Measurements from ENCODE around the gene PRKCB. TPM values are rescaled to one million over a fixed set of nuclear protein-coding genes. Genes with fewer than 3 reads are reported as not detected.
"Not testable (repeated sequence)": the region's sequence is repeated elsewhere in the genome, so short reads cannot be mapped to it uniquely, and the experiment has no call there.

Gene PRKCB
- total RNA-seq, 1 donor from 2014 or later: not detected

DNA sequence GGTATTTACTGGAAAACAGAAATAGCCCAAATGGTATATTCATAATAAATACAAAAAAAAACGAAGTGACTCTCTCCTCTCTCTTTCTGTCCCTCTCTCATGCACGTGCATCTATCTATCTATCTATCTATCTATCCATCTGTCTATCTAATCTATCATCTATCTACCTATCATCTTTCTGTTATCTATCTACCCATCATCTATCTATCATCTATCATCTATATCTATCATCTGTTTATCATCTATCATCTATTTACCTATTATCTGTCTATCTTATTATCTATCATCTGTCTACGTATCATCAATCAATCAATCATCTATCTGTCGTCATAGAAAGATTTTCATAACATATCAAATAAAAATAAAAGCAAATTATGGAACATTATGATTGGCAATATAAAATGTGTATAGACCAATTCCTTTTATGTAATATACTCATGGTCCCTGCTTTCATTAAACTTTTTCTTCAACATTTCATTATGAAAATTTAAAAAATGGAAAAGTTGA lies 293.7 kb downstream of the PRKCB start:
- DNase-seq (ENCODE audit: low read depth, low spot score): no peak

DNA sequence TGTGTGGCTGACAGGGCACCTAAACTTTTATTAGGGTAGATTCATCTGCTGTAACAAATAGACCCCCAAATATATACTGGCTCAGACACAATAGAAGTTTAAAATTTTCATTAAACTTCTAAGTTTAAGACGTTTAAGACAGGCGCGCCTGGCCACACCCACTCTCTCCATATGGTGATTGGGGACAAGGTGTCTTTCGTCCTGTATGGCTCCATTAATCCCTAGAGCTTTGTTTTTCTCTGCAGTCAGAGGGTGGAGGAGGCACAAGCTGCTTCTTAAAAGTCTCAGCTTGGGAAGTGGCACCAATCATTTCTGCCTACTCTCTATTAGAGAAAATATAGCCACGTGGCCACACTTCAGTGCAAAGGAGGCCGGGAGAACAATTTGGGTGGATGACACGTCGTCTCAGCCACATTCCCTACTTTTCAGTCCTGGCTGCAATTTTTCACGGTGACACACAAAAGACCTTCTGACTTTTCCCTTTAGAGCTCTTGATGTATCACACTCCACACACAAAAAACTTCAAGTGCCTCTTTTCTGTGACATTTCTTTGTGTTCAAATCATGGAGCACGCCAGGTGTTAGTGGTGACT lies 294.8 kb downstream of the PRKCB start:
- no peak for DNase-seq (ENCODE audit: low read depth, low spot score)

DNA sequence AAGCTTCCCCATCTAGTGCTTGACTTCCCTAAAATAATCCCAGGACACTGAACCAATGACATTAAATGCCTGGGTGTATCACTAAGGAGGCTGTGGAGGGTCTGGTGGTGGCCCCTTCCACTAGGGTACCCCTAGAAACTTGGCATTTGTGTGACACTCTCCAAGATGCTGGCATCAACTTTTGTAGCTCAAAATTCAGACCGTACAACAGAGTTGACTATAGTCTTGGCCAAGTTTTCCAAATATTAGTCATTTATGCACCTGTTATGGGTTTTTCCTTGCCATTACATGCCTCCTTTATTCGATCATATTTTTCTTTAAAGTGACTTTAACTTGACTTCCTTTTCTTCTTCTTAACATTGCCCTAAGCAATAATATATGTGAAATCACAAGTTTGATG lies 295.5 kb downstream of the PRKCB start:
- no peak for DNase-seq (ENCODE audit: low read depth, low spot score)

DNA sequence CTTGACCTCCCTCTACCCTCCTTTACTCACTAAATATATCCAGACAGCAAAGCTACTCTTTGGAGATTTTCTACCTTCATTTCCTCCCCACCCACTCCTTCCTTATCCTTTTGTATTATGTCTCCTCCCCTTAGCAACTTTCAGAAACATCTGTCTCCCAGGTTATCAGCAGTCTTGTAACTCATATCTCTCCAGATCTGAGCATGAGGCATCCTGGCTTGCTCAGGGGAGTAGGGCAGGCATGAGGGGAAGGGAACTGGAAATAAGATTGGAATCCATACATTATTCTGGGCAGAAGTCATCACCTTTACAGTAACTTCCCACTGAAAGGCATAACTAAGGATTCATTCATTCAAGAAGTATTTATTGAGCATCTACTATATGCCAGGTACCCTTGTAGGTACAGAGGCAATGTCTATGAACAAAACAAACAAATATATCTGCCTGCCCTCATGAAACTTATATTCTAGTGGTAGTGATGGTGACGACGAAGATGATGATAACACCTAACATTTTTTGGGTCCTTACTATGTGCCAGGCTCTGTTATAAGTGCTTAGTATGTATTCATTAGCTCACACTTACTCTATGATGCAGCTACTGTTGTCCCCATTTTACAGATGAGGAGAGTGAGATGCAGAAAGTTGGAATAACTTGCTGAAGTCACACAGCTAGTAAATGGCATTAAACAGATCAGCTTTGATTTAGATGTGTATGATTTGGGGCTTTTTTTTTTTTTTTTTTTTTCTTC lies 296.4 kb downstream of the PRKCB start:
- no peak for DNase-seq (ENCODE audit: low read depth, low spot score)

DNA sequence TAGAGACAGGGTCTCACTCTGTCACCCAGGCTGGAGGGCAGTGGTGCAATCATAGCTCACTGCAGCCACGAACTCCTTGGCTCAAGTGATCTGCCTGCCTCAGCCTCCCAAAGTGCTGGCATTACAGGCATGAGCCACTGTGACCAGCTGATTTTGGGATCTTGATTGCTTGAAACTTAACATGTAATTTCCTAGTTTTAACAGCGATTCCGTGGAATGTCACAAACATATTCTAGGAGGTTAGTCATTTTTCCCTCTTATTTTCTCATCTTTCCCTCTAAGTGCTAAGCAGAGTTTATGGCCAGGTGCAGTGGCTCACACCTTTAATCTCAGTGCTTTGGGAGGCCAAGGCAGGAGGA lies 297.0 kb downstream of the PRKCB start:
- no peak for DNase-seq (ENCODE audit: low read depth, low spot score)

DNA sequence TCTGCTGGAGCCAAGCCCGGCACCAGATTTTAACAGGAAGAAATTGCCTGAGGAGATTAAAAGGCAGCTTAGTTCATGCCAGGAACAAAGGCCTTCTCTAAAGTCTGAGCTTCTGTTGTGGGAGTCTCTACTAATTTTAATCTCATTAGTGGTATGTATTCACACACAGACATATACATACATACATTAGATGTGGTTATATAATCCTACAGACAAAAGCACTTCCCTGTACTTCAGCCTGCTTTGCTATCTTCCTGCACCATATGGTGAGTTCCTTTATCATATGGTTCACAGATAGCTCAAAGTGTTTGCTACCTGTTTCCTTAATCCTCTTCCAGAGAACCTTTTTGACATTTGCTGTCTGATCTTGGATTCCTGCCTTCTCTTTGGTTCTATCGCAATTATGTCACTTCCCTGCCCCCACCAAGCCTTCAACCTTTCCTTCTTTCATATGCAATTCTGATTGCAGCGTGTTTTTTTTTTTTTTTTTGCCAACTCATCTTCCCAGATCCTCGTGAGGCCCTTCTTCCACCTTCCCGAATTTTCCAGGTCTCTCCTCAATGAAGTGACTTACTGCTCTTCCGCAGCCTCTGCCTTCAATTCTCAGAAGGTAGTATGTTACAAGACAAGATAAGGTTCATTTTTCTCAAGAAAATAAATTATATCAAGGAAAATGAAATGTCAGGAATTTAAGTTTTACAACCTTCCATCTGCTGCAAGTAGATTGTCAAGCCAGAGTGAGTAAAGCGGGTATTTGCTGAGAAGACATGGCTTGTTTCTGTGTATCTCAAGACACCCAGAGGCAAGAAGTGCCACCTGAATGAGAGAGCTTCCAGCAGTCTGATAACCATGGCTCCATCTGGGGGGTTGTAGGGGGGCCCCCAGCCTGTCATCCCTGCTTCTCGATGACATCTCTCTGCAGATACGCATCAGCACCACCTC lies 300.1 kb downstream of the PRKCB start:
- DNase-seq (ENCODE audit: low read depth, low spot score): no peak

DNA sequence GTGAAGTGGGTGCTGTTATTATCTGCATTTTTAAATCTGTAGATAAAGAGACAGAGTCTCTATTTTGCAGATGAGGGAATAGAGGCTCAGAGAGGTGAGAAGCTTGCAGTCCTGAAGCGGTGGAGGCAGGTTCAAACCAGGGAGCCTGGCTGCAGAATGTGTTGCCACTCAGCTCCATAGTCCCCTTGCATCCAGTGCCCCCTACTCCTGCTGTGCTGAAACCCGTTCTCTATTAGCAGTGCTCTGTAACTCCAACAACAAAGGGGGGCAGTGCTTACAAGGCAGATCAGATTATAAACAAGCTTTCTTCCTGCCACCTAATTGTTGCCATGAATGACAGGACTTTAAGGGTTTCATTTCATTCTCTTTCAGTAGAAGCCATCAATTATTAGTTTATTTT lies 302.2 kb downstream of the PRKCB start:
- no peak for DNase-seq (ENCODE audit: low read depth, low spot score)

DNA sequence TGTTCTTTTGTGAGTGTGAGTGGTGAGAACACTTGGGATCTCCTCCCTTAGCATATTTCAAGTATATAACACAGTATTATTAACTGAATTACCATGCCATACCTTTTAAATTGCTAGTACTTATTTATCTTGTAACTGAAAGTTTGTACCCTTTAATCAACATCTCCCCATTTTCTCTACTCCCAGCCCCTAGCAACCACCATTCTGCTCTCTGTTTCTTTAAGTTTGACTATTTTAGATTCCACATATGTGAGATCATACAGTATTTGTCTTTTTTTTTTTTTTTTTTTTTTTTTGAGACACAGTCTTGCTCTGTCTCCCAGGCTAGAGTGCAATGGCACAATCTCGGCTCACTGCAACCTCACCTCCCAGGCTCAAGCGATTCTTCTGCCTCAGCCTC lies 302.8 kb downstream of the PRKCB start:
- no peak for DNase-seq (ENCODE audit: low read depth, low spot score)

DNA sequence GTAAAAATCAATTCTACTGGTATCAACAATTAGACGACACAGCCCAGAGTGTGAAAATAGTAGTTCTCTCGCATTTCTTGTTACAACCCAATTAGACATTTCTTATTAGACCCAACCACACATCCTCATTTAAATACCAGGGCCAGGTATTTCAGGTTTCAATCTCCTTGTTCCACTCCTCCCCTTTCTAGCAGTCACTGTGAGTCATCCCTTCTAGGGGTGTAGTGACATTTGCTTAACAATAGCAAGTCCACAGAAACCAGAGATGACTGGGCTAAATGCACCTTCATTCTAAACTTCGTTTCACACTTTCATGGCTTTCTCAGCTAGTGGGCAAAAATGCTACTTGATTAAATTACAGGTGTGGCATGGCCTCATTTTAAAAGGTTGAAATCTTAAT lies 303.5 kb downstream of the PRKCB start:
- no peak for DNase-seq (ENCODE audit: low read depth, low spot score)

DNA sequence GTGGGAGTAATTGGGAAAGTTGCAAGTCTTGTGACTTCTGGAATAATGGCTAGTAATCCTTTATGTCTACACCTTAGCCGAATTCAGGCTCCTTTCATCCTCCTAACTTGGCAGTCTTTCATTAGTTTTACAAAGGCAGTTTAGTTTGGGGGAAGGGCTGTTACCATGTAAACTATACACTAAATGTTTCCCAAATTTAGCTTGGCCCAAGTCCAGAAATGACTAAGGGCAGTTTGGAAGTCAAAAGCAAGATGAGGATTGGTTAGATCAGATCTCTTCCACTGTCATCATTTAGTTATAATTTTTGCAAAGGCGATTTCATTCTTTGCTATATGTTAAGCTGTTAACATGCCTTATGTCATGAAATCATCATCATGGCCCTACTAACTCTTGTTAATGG lies 304.9 kb downstream of the PRKCB start:
- no peak for DNase-seq (ENCODE audit: low read depth, low spot score)

DNA sequence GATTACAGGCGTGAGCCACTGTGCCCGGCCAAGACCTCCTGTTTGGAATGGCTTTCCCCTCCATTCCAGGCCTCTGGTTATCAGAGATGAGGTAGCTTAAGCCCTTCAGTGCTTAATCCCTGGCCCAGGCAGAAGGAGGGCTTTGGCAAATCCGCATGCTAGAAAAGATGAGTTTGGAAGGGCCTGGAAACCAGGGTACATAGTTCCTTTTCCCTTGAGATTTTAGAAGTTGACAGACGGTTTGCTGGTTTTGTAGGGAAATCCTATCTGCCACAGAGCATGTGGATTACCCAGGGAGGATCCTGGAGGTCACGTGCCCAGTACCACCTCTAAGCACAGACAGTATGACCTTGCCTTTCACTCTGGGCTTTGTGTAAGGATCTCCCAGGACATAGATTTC lies 305.7 kb downstream of the PRKCB start:
- no peak for DNase-seq (ENCODE audit: low read depth, low spot score)

DNA sequence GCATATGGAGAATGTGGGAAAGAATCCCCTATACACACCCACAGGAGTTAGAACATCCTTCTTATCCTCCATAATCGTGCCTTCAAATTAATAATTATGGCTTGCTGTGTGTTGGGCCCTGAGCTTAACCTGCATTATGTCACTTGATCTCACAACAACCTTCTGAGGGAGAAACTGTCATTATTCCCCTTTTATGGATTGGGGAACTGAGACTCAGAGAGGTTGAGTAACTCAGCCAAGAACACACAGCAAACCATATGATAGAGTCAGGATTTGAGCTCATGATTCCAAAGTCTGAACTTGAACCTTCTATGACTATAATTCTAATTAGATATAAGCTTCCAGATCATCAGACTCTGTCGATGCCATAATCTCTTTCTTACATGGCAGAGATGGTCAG lies 306.1 kb downstream of the PRKCB start:
- no peak for DNase-seq (ENCODE audit: low read depth, low spot score)

DNA sequence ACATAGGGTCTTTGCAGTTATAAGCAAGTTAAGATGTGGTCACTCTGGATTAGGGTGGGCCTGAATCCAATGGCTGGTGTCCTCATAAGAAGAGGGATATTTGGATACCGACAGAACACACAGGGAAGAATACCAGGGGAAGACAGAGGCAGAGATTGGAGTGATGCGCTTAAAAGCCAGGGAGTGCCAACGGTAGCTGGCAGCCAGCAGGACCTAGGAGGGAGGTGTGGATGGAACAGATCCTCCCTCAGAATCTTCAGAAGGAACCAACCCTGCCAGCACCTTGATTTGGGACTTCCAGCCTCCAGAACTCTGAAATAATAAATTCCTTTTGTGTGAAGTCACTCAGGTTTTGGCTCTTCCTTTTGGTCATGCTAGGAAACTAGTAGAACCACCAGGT lies 310.1 kb downstream of the PRKCB start:
- DNase-seq (ENCODE audit: low read depth, low spot score): no peak

DNA sequence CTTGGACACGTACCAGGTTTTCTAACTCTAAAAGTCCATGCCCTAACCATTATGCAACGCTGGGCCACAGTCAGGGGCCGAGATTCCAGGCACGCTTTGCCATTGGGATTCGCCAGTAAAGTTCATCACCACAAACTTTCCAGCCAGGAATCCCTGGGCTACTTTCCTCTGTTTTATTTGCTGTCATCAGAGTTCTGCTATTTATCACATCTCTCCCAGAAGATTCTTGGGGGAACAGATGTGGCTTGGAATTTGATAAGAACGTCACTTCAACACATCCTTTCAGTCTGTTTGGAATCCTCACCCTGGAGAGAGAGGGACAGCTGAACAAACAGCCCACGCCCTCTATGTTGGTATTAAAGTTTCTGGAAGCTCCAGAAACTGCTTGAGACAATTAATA lies 310.7 kb downstream of the PRKCB start:
- DNase-seq (ENCODE audit: low read depth, low spot score): no peak

DNA sequence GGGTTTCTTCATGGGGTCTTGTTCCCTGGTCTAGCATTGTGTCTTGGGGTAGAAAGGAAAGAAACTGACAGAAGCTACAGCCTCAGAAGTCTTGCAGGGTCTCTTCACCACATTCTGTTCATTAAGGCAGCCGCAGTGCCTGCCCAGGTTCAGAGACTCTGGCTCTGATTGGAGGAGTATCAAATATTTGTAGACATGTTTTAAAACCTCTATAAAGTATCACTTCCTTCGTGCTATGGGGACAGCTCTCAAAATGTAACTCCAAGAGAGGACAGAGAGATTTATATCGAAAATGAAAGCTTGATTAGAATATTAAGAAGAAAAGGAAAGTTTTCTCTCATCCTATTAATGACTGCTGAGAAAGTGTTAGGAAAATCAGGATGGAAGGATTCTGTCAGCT lies 313.3 kb downstream of the PRKCB start:
- no peak for DNase-seq (ENCODE audit: low read depth, low spot score)

DNA sequence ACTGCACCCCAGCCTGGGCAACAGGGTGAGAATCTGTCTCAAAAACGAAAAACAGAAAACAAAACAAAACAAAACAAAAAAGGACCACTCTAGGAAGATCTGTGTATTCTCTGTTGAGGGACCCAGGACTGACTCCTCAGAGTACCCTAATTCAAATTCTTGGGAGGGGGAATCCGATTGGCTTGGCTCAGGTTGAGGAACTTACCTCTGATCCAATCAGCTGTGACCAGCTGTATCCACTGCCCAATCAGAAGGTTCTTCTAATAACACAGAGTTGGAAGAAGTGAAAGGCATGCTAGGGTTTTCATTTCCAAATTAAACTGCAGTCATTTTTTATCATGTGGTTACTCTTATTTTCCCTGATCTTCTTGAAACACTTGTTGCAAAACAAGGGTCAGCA lies 314.5 kb downstream of the PRKCB start:
- DNase-seq (ENCODE audit: low read depth, low spot score): no peak

DNA sequence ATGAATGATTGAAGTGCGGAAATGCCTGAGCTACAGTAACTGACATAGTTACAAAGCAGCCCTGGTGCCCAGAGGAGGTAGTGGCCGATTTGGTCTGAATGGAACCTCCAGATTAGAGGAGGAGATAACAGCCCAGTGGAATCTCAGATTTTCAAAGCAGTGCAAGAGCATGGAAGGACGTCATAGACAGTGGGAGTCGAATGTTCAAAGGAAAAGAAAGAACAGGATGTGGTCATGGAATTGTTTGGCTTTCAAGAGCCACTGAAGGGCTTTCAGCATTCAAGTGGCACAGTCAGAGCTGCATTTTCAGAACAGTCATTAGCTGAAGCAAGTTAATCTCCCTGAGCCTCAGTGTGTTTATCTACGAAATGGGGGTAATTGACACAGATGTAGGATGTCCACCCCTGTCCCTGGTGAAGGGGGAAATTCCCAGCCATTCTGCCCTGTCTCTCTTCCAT lies 315.7 kb downstream of the PRKCB start:
- DNase-seq (ENCODE audit: low read depth, low spot score): peak; percentile 89

DNA sequence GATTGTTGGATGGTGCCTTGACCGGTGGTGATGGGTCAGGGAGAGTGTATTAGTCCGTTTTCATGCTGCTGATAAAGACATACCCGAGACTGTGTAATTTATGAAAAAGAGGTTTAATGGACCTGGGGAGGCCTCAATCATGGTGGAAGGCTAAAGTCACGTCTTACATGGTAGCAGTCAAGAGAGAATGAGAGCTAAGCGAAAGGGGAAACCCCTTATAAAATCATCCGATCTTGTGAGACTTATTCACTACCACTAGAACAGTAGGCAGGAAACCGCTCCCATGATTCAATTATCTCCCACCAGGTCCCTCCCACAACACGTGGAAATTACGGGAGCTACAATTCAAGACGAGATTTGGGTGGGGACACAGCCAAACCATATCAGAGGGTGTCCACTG lies 316.3 kb downstream of the PRKCB start:
- DNase-seq (ENCODE audit: low read depth, low spot score): not testable (repeated sequence)

DNA sequence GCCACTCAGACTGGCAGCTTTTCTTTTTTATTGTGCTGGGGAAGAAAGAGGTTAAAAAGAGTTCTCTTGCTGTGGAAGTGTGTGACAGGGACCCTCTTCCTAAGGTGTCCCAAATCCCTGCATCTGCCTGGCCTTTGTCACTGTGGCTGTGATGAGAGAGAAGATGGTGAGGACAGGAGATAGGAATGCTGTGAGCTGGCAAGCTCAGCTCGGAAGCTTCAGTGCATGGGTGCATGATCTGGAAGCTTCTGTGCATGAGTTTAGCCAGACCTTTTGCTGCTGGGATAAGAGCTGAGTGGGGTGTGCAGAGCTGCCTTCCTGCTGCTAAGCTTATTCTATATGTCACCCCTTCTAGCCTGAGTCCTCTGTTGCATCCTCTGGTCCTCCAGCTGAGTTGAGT lies 317.0 kb downstream of the PRKCB start:
- DNase-seq (ENCODE audit: low read depth, low spot score): no peak

DNA sequence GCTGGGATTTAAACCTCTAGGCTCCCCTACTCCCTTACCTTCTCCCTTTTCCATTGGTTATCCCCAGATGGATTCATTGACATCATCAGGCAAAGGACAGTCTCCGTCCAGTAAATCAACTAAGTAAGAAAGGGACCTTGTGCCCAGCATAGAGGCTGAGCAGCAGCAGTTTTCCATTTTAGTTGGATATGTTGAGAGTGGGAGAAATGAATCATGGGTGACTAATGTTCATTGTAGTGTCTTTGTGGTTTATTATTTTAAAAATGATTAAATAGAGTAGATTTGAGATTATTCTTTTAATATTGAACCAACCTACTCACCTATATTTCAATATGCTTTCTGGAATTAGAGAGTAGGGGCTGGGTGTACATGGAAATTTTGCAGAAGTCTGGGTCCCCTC lies 321.0 kb downstream of the PRKCB start:
- DNase-seq (ENCODE audit: low read depth, low spot score): no peak

DNA sequence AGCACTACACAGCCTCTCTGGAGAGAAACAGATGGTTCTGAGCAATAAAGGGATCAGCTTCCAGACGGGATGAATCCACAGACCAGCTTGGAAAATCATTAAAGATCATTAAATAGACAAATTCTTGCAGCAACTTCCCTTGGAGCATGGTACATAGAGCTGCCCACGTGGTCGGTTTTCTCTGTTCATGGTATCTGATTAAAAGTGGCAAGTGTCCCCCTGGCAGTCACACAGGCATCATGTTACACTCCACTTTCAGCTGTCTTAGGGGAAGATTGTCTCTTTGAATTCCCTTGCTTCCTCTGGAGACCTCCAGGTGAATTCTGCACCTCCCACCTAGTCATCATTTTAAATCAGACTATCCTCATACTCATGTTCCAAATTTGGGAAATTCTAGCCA lies 328.2 kb downstream of the PRKCB start:
- no peak for DNase-seq (ENCODE audit: low read depth, low spot score)

DNA sequence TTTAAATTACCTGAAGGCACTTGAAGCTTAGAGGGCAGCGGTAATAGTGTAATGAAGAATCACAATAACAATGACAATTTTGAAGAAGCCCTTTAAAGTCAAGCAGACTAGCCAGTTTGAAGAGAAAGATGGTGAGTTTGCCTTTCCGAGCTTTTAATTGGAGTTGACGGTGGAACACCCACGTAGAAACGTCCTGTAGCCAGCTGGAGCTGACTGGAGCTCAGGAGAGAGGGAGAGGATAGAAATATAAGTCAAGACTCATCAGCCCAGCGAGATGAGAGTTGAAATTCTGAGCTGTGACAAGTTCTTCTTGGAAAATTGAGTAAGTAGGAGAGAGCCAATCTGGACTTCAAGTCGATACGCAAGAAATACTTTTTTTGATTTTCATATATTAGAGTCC lies 328.6 kb downstream of the PRKCB start:
- no peak for DNase-seq (ENCODE audit: low read depth, low spot score)
